ENCODE measurements around the gene GPC6. TPM values are rescaled to one million over a fixed set of nuclear protein-coding genes. Genes with fewer than 3 reads are reported as not detected.

GPC6 gene
- polyA plus RNA-seq, 1 donor (not counting 4 experiments of a cell fraction or from before 2014, with no cell fraction given) = 0.42 TPM

- no peak for DNase-seq (ENCODE audit: low read depth, low spot score)
- no peak for FAIRE-seq
- Histone ChIP-seq H3K4me2 (ENCODE audit: control insufficient read depth, extremely low read depth, insufficient read depth, low read depth, low read length) (no peak overlapping the region), H3K9me3 (ENCODE audit: control insufficient read depth, low read depth, low read length) (no peaks in the 10 kb centered on the region), H4K20me1 (ENCODE audit: control insufficient read depth, extremely low read depth, insufficient read depth, low read length) (no peaks in the 10 kb centered on the region), H3K9ac (ENCODE audit: control insufficient read depth, extremely low read depth, insufficient read depth, low read length) (no peak overlapping the region), H3K79me2 (ENCODE audit: control insufficient read depth, insufficient read depth, low read length) (no peaks in the 10 kb centered on the region), H3K27me3 (ENCODE audit: control insufficient read depth, extremely low read depth, insufficient read depth, low read length) (no peaks in the 10 kb centered on the region), H3K36me3 (ENCODE audit: control insufficient read depth in 2 of 2, extremely low read depth in 1 of 2, insufficient read depth in 2 of 2, low read length in 2 of 2) (no peaks in the 10 kb centered on the region), H3K9me1 (ENCODE audit: control insufficient read depth, extremely low read depth, insufficient read depth, low read length) (no peaks in the 10 kb centered on the region), H2AFZ (ENCODE audit: control insufficient read depth, low read length) (no peak overlapping the region), H3K4me1 (ENCODE audit: control insufficient read depth, extremely low read depth, insufficient read depth, low read length) (no peaks in the 10 kb centered on the region), H3K4me3 (ENCODE audit: control insufficient read depth in 2 of 3, extremely low read depth in 1 of 3, insufficient read depth in 2 of 3, low read depth in 1 of 3, low read length in 3 of 3) (no peak overlapping the region), H3K27ac (ENCODE audit: control insufficient read depth, insufficient read depth, low read length) (no peak overlapping the region)
- TF ChIP-seq, protein P1, sequence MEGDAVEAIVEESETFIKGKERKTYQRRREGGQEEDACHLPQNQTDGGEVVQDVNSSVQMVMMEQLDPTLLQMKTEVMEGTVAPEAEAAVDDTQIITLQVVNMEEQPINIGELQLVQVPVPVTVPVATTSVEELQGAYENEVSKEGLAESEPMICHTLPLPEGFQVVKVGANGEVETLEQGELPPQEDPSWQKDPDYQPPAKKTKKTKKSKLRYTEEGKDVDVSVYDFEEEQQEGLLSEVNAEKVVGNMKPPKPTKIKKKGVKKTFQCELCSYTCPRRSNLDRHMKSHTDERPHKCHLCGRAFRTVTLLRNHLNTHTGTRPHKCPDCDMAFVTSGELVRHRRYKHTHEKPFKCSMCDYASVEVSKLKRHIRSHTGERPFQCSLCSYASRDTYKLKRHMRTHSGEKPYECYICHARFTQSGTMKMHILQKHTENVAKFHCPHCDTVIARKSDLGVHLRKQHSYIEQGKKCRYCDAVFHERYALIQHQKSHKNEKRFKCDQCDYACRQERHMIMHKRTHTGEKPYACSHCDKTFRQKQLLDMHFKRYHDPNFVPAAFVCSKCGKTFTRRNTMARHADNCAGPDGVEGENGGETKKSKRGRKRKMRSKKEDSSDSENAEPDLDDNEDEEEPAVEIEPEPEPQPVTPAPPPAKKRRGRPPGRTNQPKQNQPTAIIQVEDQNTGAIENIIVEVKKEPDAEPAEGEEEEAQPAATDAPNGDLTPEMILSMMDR (optimal IDR thresholded peaks at IDR 0.05 in 1 of 3, IDR thresholded peaks at IDR 0.05 in 1 of 3, conservative IDR thresholded peaks at IDR 0.05 in 1 of 3; ENCODE audit: extremely low read depth in 1 of 3, insufficient read depth in 2 of 3, low read length in 3 of 3) = no peak
- TF ChIP-seq EZH2 (IDR thresholded peaks at IDR 0.05; ENCODE audit: low read length) = no peak
- dilution Hi-C loops (cut with MboI; ENCODE audit: extremely low pct_ligation_motif_present, low sequenced_read_pairs) = no loop called here
Measured at GRCh38 chr13:94394723-94395122, 1168.1 kb downstream of the GPC6 start.

DNA sequence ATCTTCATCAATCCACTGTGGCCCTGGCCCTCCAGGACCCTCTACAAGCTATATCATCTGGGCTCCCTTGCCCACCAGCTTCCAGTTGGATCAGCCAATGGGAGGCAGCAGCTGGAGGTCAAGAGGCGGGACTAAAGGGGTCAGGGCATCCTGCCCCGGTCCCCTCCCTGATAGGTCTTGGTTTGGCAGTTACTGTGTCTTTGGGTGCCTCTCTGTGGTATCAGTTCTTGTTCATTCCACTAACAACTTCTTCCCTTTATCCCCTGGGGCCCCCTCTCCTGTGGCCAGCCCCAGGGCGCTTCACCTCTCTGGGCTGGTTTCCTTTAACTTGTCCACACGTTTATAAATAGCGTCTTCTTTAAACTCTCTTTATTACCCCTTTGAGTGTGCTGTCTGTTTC lies 1169.3 kb downstream of the GPC6 start:
- DNase-seq (ENCODE audit: low read depth, low spot score) (no peak), FAIRE-seq (no peak)
- H3K27ac ChIP-seq (ENCODE audit: control insufficient read depth, insufficient read depth, low read length) = no peak overlapping the region
- no peaks in the 10 kb centered on the region for H3K9me3 ChIP-seq (ENCODE audit: control insufficient read depth, low read depth, low read length)
- no peak overlapping the region for H3K4me3 ChIP-seq (ENCODE audit: control insufficient read depth in 2 of 3, extremely low read depth in 1 of 3, insufficient read depth in 2 of 3, low read depth in 1 of 3, low read length in 3 of 3)
- no peak overlapping the region for H3K4me2 ChIP-seq (ENCODE audit: control insufficient read depth, extremely low read depth, insufficient read depth, low read depth, low read length)
- H3K9ac ChIP-seq (ENCODE audit: control insufficient read depth, extremely low read depth, insufficient read depth, low read length) = no peak overlapping the region
- H3K36me3 ChIP-seq (ENCODE audit: control insufficient read depth in 2 of 2, extremely low read depth in 1 of 2, insufficient read depth in 2 of 2, low read length in 2 of 2) = no peaks in the 10 kb centered on the region
- no peak overlapping the region for H2AFZ ChIP-seq (ENCODE audit: control insufficient read depth, low read length)
- no peaks in the 10 kb centered on the region for H3K79me2 ChIP-seq (ENCODE audit: control insufficient read depth, insufficient read depth, low read length)
- no peaks in the 10 kb centered on the region for H4K20me1 ChIP-seq (ENCODE audit: control insufficient read depth, extremely low read depth, insufficient read depth, low read length)
- no peaks in the 10 kb centered on the region for H3K4me1 ChIP-seq (ENCODE audit: control insufficient read depth, extremely low read depth, insufficient read depth, low read length)
- TF ChIP-seq, protein P1 (optimal IDR thresholded peaks at IDR 0.05 in 1 of 3, IDR thresholded peaks at IDR 0.05 in 1 of 3, conservative IDR thresholded peaks at IDR 0.05 in 1 of 3; ENCODE audit: extremely low read depth in 1 of 3, insufficient read depth in 2 of 3, low read length in 3 of 3) = no peak
- no peak for TF ChIP-seq EZH2 (IDR thresholded peaks at IDR 0.05; ENCODE audit: low read length)
- dilution Hi-C loops (cut with MboI; ENCODE audit: extremely low pct_ligation_motif_present, low sequenced_read_pairs) = no loop called here
- H3K27me3 ChIP-seq (ENCODE audit: control insufficient read depth, extremely low read depth, insufficient read depth, low read length) = no peaks in the 10 kb centered on the region
- no peaks in the 10 kb centered on the region for H3K9me1 ChIP-seq (ENCODE audit: control insufficient read depth, extremely low read depth, insufficient read depth, low read length)

Measured in keratinocyte (primary cell).